Testis (tissue), 5 donors: ENCODE data around the gene MYH14. TPM values are rescaled to one million over a fixed set of nuclear protein-coding genes. Genes with fewer than 3 reads are reported as not detected.

ENCODE experiments used
- DNase-seq: peaks from one replicate; pipeline ENCODE4 v3.0.0-alpha.2; 2019
- H3K27ac ChIP-seq, 2 donors: fragments of 200-600 bp; sonication (generic); one replicate each; pipeline ENCODE4 v1.5.1; 2019
- H3K27me3 ChIP-seq: fragments of 200-600 bp; sonication (generic); one replicate; pipeline ENCODE4 v1.5.1; 2019
- H3K36me3 ChIP-seq: fragments of 200-600 bp; sonication (generic); one replicate; pipeline ENCODE4 v1.5.1; 2017; ENCODE audit warnings: low read depth; ENCODE audit errors: missing control alignments
- H3K4me1 ChIP-seq: fragments of 200-600 bp; sonication (generic); one replicate; pipeline ENCODE4 v1.5.1; 2019
- H3K4me3 ChIP-seq, 2 donors: fragments of 200-600 bp; sonication (generic); one replicate each; pipeline ENCODE4 v1.5.1; 2017 to 2019
- H3K9me3 ChIP-seq: fragments of 200-600 bp; sonication (generic); one replicate; pipeline ENCODE4 v1.5.1; 2017
- POLR2A ChIP-seq: fragments of 450-650 bp; IDR thresholded peaks from one replicate; pipeline ENCODE4 v1.6.1; 2017; ENCODE audit warnings: antibody characterized with exemption, mild to moderate bottlenecking, moderate library complexity
- WGBS, 2 donors: methylation state at CpG; one replicate each; pipeline ENCODE4 v1.1.5; 2018; 5-methylcytosine and 5-hydroxymethylcytosine counted together
- intact Hi-C: fragments of 100-400 bp; cut with DNase I; formaldehyde crosslinking; loops from one replicate; pipeline ENCODE4 v1.15.1; 2023; ENCODE audit warnings: low total_unique reads
- long read RNA-seq, 2 donors: transcript quantifications; one replicate each; lab custom pipeline, GENCODE V29; 2026
- polyA plus RNA-seq: library from polyadenylated mRNA; stranded (reverse); fragments of 350-450 nt; fragmentation: Illumina TruSeq; extraction: RNeasy Lipid Tissue Mini Kit (QIAGEN cat#74804); gene quantifications from one replicate; pipeline ENCODE4 v1.2.3, GENCODE V29; 2014; ENCODE audit warnings: low read depth, low replicate concordance; ENCODE audit not compliant: insufficient read depth
- total RNA-seq, 2 donors: library from RNA; depleted of rRNA; stranded (reverse); fragments of >200 nt; gene quantifications; one replicate each; pipeline ENCODE4 v1.2.3, GENCODE V29; 2016
- TF ChIP-seq, protein P1 (sequence below), 3 experiments: fragments of 450-650 bp in 2 of 3; fragments of 200-600 bp in 1 of 3; sonication (generic) in 1 of 3; IDR thresholded peaks; one replicate each; pipeline ENCODE4 v1.5.1; 2016 to 2019; ENCODE audit warnings: antibody characterized with exemption in 3 of 3, mild to moderate bottlenecking in 2 of 3, moderate library complexity in 1 of 3

Gene MYH14
- total RNA-seq (1 to 10 TPM; 7.8 to 7.9 TPM), polyA plus RNA-seq (6.0 TPM)
- long read RNA-seq, donor 1, result 0 reads
- long read RNA-seq, donor 2, result 0 reads

DNA sequence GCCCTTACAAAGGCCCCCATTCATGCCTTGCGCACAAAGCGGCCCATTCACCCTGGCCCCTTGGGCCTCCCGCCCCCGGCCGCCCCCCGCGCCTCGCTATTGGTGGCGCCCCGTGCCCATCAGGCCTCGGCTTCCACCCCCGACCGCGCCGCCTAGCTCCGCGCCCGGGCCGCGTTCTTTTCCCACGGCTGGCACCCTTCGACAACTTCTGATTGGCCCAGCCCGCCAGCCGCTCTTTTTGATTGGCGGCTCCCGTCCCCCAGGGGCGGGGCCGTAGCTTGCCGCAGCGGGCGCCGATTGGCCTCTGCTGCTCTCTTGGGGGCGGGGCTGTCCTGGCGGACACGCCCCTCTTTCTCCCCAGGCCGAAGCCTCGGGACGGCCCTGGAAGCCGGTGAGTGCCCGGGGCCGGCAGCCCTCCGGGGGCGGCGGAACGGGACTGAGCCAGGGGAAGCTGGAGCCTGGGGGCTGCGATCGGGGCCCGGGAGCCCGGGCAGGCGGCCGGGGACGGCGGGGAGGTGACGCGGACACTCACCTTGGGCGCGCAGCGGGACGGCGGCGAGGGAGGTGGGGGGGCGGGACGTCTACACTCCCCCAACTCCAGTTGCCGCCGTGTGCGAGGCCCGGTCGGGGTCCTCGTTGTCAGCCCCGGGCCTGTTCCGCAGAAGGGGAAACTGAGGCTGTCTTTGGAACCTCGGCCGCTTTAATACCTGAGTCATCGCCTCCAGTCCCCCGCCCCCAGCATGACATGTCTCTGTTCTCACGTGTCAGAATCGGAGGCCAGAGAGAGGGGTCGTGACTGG, at the start of gene MYH14:
MYH14 (plus strand) TSS at position 342 of the 800 bp plus-strand sequence. CDS start 6,744 bp downstream, outside the sequence.
- WGBS, 2 donors, result 1% methylated on average over 9 to 77 of the region's 78 CpGs
- H3K4me1 ChIP-seq, result peaks cover 9% of the 10 kb centered on the region
- no peaks in the 10 kb centered on the region for H3K36me3 ChIP-seq
- DNase-seq, result peak; percentile 90
- H3K27me3 ChIP-seq, result no peaks in the 10 kb centered on the region
- H3K27ac ChIP-seq, result no peak within 1 kb of the TSS
- intact Hi-C loops, result no loop called here
- peak within 1 kb of the TSS; percentile 39 to 49 for H3K4me3 ChIP-seq
- TF ChIP-seq POLR2A, result no peak
- TF ChIP-seq, protein P1, sequence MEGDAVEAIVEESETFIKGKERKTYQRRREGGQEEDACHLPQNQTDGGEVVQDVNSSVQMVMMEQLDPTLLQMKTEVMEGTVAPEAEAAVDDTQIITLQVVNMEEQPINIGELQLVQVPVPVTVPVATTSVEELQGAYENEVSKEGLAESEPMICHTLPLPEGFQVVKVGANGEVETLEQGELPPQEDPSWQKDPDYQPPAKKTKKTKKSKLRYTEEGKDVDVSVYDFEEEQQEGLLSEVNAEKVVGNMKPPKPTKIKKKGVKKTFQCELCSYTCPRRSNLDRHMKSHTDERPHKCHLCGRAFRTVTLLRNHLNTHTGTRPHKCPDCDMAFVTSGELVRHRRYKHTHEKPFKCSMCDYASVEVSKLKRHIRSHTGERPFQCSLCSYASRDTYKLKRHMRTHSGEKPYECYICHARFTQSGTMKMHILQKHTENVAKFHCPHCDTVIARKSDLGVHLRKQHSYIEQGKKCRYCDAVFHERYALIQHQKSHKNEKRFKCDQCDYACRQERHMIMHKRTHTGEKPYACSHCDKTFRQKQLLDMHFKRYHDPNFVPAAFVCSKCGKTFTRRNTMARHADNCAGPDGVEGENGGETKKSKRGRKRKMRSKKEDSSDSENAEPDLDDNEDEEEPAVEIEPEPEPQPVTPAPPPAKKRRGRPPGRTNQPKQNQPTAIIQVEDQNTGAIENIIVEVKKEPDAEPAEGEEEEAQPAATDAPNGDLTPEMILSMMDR (IDR thresholded peaks at IDR 0.05), result no peak
- H3K9me3 ChIP-seq, result no peaks in the 10 kb centered on the region

DNA sequence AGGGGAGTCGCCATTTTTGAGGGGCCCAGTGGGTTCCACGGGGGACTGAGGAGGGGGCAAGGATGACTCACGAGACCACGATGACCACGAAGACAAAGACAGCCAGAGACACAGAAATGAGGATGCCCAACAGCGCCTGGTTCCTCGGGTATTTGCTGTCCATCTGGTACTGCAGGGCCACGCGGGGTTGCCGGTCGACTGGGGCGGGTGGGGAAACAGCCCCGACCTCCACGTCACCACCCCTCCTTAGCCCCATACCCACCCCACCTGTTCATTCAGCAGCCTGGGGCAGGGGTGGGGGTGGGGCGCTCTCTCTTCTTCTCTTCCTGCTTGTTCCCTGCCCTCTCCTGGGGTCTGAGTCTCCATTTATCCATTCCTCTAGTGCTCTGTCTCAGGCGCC, 48.9 kb upstream of the MYH14 start:
- H3K27ac ChIP-seq, result no peak overlapping the region
- TF ChIP-seq, protein P1 (IDR thresholded peaks at IDR 0.05), result no peak
- TF ChIP-seq POLR2A, result no peak
- intact Hi-C loops, result no loop called here
- H3K9me3 ChIP-seq, result no peaks in the 10 kb centered on the region
- no peak for DNase-seq
- no peaks in the 10 kb centered on the region for H3K27me3 ChIP-seq
- H3K4me1 ChIP-seq, result no peaks in the 10 kb centered on the region
- WGBS, 2 donors, result 79 to 84% methylated on average over 4 to 16 of the region's 16 CpGs
- H3K36me3 ChIP-seq, result no peaks in the 10 kb centered on the region
- no peak overlapping the region for H3K4me3 ChIP-seq

DNA sequence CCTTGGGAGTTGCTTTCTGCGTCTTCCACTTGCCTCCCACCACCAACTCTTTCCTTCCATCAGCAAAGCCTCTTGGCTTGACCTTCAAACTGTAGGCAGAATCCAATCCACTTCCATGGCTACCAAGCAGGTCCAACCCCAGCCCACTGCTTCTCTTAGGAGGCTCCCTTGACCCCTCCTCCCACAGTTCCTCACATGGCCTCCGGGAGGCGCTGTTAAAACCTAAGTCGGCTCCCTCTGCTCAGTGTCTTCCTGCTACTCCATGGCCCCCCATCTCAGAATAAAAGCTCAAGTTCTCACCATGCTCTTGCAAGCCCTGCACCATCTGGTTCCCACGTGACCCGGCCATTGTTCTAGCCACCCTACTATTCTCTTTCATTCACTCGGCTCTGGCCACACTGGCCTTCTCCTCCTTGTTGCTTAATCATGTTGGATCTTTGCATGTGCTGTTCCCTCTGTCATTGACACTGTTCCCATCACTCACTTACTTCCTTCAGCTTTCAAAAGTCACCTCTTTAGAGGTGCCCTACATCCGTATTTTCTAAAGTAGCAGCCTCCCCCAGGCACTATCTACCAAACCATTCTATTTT, 47.8 kb upstream of the MYH14 start:
- no peak overlapping the region for H3K4me3 ChIP-seq
- WGBS, 2 donors, result 77 to 78% methylated on average over 8 of the region's 8 CpGs
- intact Hi-C loops, result no loop called here
- no peaks in the 10 kb centered on the region for H3K27me3 ChIP-seq
- DNase-seq, result peak; percentile 25
- no peak overlapping the region for H3K27ac ChIP-seq
- H3K4me1 ChIP-seq, result no peaks in the 10 kb centered on the region
- no peaks in the 10 kb centered on the region for H3K9me3 ChIP-seq
- H3K36me3 ChIP-seq, result no peaks in the 10 kb centered on the region
- TF ChIP-seq, protein P1 (IDR thresholded peaks at IDR 0.05), result peak in 1 of 3 experiments; percentile 26
- TF ChIP-seq POLR2A, result no peak

DNA sequence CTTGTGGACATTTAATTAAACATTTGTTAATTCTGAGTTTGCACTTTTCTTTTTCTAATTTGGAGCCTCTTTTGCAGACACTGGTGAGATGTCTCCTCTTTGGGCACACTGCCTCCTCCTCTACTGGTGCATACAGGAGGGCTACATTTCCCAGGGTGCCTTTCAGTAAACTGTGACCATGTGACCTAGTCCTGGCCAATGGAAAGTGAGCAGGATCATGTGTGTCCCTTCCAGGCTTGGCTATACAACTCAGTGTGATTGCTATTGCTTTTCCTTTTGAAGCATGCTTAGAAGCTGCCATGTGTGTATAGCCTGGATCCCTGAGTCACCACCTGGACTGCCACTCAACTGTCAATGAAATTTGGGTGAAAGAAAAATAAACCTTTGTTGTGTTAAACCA, 44.8 kb upstream of the MYH14 start:
- Histone ChIP-seq H3K4me1 (no peaks in the 10 kb centered on the region), H3K36me3 (no peaks in the 10 kb centered on the region), H3K4me3 (no peak overlapping the region), H3K27ac (no peak overlapping the region), H3K9me3 (no peaks in the 10 kb centered on the region), H3K27me3 (no peaks in the 10 kb centered on the region)
- intact Hi-C loops, result no loop called here
- TF ChIP-seq, protein P1 (IDR thresholded peaks at IDR 0.05), result no peak
- no peak for TF ChIP-seq POLR2A
- no peak for DNase-seq
